MM.1S (cell line): ENCODE data around the gene CCDC92B.

ENCODE experiments used
- DNase-seq: peaks from one replicate; pipeline ENCODE4 v3.0.0-alpha.2; 2015
- H2AFZ ChIP-seq: fragments of 300-600 bp; sonication (generic); 2 replicates; pipeline ENCODE4 v1.6.0; 2016; ENCODE audit warnings: antibody characterized with exemption, low read length
- H3F3A ChIP-seq: fragments of 300-600 bp; sonication (generic); 2 replicates; pipeline ENCODE4 v1.6.1; 2016; ENCODE audit warnings: mild to moderate bottlenecking, antibody characterized with exemption, low read length, moderate library complexity, mixed read lengths; ENCODE audit not compliant: insufficient read depth
- H3K27ac ChIP-seq: fragments of 300-600 bp; sonication (generic); 2 replicates; pipeline ENCODE4 v1.5.1; 2016; ENCODE audit warnings: mild to moderate bottlenecking, low read length
- H3K27me3 ChIP-seq: fragments of 300-600 bp; sonication (generic); replicated peaks from 2 replicates; pipeline ENCODE4 v1.6.0; 2016; ENCODE audit warnings: low read length; ENCODE audit not compliant: insufficient read depth
- H3K36me3 ChIP-seq: fragments of 300-600 bp; sonication (generic); replicated peaks from 2 replicates; pipeline ENCODE4 v1.6.1; 2016; ENCODE audit warnings: mild to moderate bottlenecking, low read length, mixed read lengths; ENCODE audit not compliant: insufficient read depth
- H3K4me1 ChIP-seq: fragments of 300-600 bp; sonication (generic); 2 replicates; pipeline ENCODE4 v1.6.1; 2016; ENCODE audit warnings: low read length, mixed read lengths
- H3K4me2 ChIP-seq: fragments of 300-600 bp; sonication (generic); 2 replicates; pipeline ENCODE4 v1.6.0; 2016; ENCODE audit warnings: low read depth, low read length
- H3K4me3 ChIP-seq: fragments of 300-600 bp; sonication (generic); 2 replicates; pipeline ENCODE4 v1.5.1; 2016; ENCODE audit warnings: low read length, mixed read lengths
- H3K79me2 ChIP-seq: fragments of 300-600 bp; sonication (generic); 2 replicates; pipeline ENCODE4 v1.6.1; 2016; ENCODE audit warnings: mixed run types, low read length, mixed read lengths
- H3K9ac ChIP-seq: fragments of 300-600 bp; sonication (generic); 2 replicates; pipeline ENCODE4 v1.6.1; 2016; ENCODE audit warnings: low read length, mixed read lengths
- H3K9me2 ChIP-seq: fragments of 300-600 bp; sonication (generic); replicated peaks from 2 replicates; pipeline ENCODE4 v1.6.1; 2016; ENCODE audit warnings: mild to moderate bottlenecking, low read length, mixed read lengths; ENCODE audit not compliant: insufficient read depth
- H3K9me3 ChIP-seq: fragments of 300-600 bp; sonication (generic); replicated peaks from 2 replicates; pipeline ENCODE4 v1.6.1; 2016; ENCODE audit warnings: mild to moderate bottlenecking, low read length, mixed read lengths; ENCODE audit not compliant: insufficient read depth
- H4K20me1 ChIP-seq: fragments of 300-600 bp; sonication (generic); 2 replicates; pipeline ENCODE4 v1.6.1; 2016; ENCODE audit warnings: mild to moderate bottlenecking, low read length, moderate library complexity, mixed read lengths; ENCODE audit not compliant: insufficient read depth
- CTCF ChIP-seq: fragments of 300-600 bp; sonication (generic); IDR thresholded peaks from 2 replicates; pipeline ENCODE4 v1.5.1; 2016; ENCODE audit warnings: antibody characterized with exemption, low read length, mixed read lengths
- EZH2 ChIP-seq: fragments of 300-600 bp; sonication (generic); optimal IDR thresholded peaks from 2 replicates; pipeline ENCODE3; 2017; ENCODE audit warnings: low read depth, mild to moderate bottlenecking, antibody characterized with exemption, low read length, mixed read lengths
- EZH2phosphoT487 ChIP-seq: fragments of 300-600 bp; sonication (generic); IDR thresholded peaks from 2 replicates; pipeline ENCODE4 v1.6.1; 2018; ENCODE audit warnings: antibody characterized with exemption, low read length

CCDC92B gene

GRCh38 chr17:2711608-2712299 is 37.7 kb downstream of the CCDC92B start, which contains the start of gene CLUH:
CLUH (minus strand) TSS chr17:2711764; CDS start chr17:2711661, 103 bp downstream.
- Histone ChIP-seq H3K79me2 (peaks cover 54% of the 10 kb centered on the region), H3K4me1 (peaks cover 17% of the 10 kb centered on the region; the same call in 1 of the 2 replicates)

GRCh38 chr17:2710803-2711607 is 38.4 kb downstream of the CCDC92B start:
- peak; percentile 49 for DNase-seq
- H4K20me1 ChIP-seq, result peaks cover 47% of the 10 kb centered on the region
- H3K27ac ChIP-seq, result peak overlapping the region; percentile 16; the same call in 1 of the 2 replicates
- peak overlapping the region; percentile 93 for H3K4me2 ChIP-seq
- peak overlapping the region; percentile 98 for H3K4me3 ChIP-seq
- H3K79me2 ChIP-seq, result peaks cover 61% of the 10 kb centered on the region
- H2AFZ ChIP-seq, result no peak overlapping the region
- no peaks in the 10 kb centered on the region for H3K36me3 ChIP-seq
- peak overlapping the region; percentile 75 for H3K9ac ChIP-seq
- H3K4me1 ChIP-seq, result peaks cover 17% of the 10 kb centered on the region; the same call in 1 of the 2 replicates
- no peaks in the 10 kb centered on the region for H3K9me2 ChIP-seq
- TF ChIP-seq EZH2phosphoT487, result no peak
- no peak for TF ChIP-seq CTCF
- no peak for TF ChIP-seq EZH2
- H3K27me3 ChIP-seq, result no peaks in the 10 kb centered on the region
- no peaks in the 10 kb centered on the region for H3K9me3 ChIP-seq
- H3F3A ChIP-seq, result no peaks in the 10 kb centered on the region

More at GRCh38 chr17:2711608-2712299, 37.7 kb downstream of the CCDC92B start, which contains the start of gene CLUH:
- Histone ChIP-seq H3F3A (no peaks in the 10 kb centered on the region), H3K9me3 (no peaks in the 10 kb centered on the region), H2AFZ (peak within 1 kb of the TSS; percentile 96), H4K20me1 (peaks cover 40% of the 10 kb centered on the region), H3K4me2 (peak within 1 kb of the TSS; percentile 95), H3K27ac (peak within 1 kb of the TSS; percentile 23; the same call in 1 of the 2 replicates), H3K4me3 (peak within 1 kb of the TSS; percentile 98), H3K9ac (peak within 1 kb of the TSS; percentile 75), H3K36me3 (no peaks in the 10 kb centered on the region), H3K9me2 (no peaks in the 10 kb centered on the region), H3K27me3 (no peaks in the 10 kb centered on the region)
- TF ChIP-seq EZH2phosphoT487, result no peak
- TF ChIP-seq EZH2, result no peak
- no peak for TF ChIP-seq CTCF
- peak; percentile 97 for DNase-seq

- Histone ChIP-seq H3K27ac (no peak overlapping the region), H3K27me3 (no peaks in the 10 kb centered on the region), H3K79me2 (peaks cover 69% of the 10 kb centered on the region), H3F3A (no peaks in the 10 kb centered on the region), H4K20me1 (peaks cover 55% of the 10 kb centered on the region), H2AFZ (no peak overlapping the region), H3K4me2 (peak overlapping the region; percentile 93), H3K9me2 (no peaks in the 10 kb centered on the region), H3K4me1 (peaks cover 17% of the 10 kb centered on the region; the same call in 1 of the 2 replicates), H3K4me3 (peak overlapping the region; percentile 98), H3K36me3 (no peaks in the 10 kb centered on the region), H3K9ac (peak overlapping the region; percentile 75), H3K9me3 (no peaks in the 10 kb centered on the region)
- TF ChIP-seq EZH2phosphoT487 (no peak), EZH2 (no peak), CTCF (no peak)
- DNase-seq, result no peak
Measured at GRCh38 chr17:2710071-2710802, 39.2 kb downstream of the CCDC92B start.
